ENCODE results near the gene TBC1D16.

The TBC1D16 gene

GRCh38 chr17:79910985-79911361 is 124.7 kb downstream of the TBC1D16 start:
- TF ChIP-seq CTCF (conservative IDR thresholded peaks at IDR 0.05): no peak
- no peak overlapping the region for H3K27ac ChIP-seq

- no peak for TF ChIP-seq CTCF (conservative IDR thresholded peaks at IDR 0.05)
- peak overlapping the region; percentile 67 for H3K27ac ChIP-seq
Measured at GRCh38 chr17:79909121-79909520, 126.6 kb downstream of the TBC1D16 start.

- TF ChIP-seq CTCF (conservative IDR thresholded peaks at IDR 0.05): no peak
- H3K27ac ChIP-seq: no peak overlapping the region
Measured at GRCh38 chr17:79907850-79908249, 127.8 kb downstream of the TBC1D16 start.

GRCh38 chr17:79907217-79907715 is 128.4 kb downstream of the TBC1D16 start:
- TF ChIP-seq CTCF (conservative IDR thresholded peaks at IDR 0.05): no peak
- no peak overlapping the region for H3K27ac ChIP-seq

GRCh38 chr17:79905832-79906231 is 129.8 kb downstream of the TBC1D16 start:
- H3K27ac ChIP-seq: no peak overlapping the region
- TF ChIP-seq CTCF (conservative IDR thresholded peaks at IDR 0.05): no peak; the same call in 1 of the 2 replicates

- H3K27ac ChIP-seq: no peak overlapping the region
- no peak for TF ChIP-seq CTCF (conservative IDR thresholded peaks at IDR 0.05)
Measured at GRCh38 chr17:79904865-79905264, 130.8 kb downstream of the TBC1D16 start.

GRCh38 chr17:79902146-79902791 is 133.4 kb downstream of the TBC1D16 start:
- H3K27ac ChIP-seq: no peak overlapping the region
- TF ChIP-seq CTCF (conservative IDR thresholded peaks at IDR 0.05): no peak
